Thyroid gland (tissue), 4 donors: ENCODE results near the gene SPRED2.

Experiments used
- POLR2A ChIP-seq, 2 donors: fragments of 450-650 bp; IDR thresholded peaks; one replicate each; pipeline ENCODE4 v1.6.1; 2017; ENCODE audit warnings: antibody characterized with exemption in 2 of 2, mild to moderate bottlenecking in 2 of 2, moderate library complexity in 1 of 2
- TF ChIP-seq, protein P1 (sequence below), 6 experiments: fragments of 200-600 bp in 3 of 6; fragments of 450-650 bp in 3 of 6; sonication (generic) in 3 of 6; IDR thresholded peaks; one replicate each; pipeline ENCODE4 v1.5.1; 2016 to 2019; ENCODE audit warnings: antibody characterized with exemption in 6 of 6, mild to moderate bottlenecking in 2 of 6, inconsistent platforms in 1 of 6, moderate library complexity in 1 of 6

GRCh38 chr2:65354773-65355172, 77.6 kb downstream of the SPRED2 start:
- TF ChIP-seq, protein P1, sequence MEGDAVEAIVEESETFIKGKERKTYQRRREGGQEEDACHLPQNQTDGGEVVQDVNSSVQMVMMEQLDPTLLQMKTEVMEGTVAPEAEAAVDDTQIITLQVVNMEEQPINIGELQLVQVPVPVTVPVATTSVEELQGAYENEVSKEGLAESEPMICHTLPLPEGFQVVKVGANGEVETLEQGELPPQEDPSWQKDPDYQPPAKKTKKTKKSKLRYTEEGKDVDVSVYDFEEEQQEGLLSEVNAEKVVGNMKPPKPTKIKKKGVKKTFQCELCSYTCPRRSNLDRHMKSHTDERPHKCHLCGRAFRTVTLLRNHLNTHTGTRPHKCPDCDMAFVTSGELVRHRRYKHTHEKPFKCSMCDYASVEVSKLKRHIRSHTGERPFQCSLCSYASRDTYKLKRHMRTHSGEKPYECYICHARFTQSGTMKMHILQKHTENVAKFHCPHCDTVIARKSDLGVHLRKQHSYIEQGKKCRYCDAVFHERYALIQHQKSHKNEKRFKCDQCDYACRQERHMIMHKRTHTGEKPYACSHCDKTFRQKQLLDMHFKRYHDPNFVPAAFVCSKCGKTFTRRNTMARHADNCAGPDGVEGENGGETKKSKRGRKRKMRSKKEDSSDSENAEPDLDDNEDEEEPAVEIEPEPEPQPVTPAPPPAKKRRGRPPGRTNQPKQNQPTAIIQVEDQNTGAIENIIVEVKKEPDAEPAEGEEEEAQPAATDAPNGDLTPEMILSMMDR (IDR thresholded peaks at IDR 0.05): no peak
- TF ChIP-seq POLR2A (IDR thresholded peaks at IDR 0.05): no peak
